ENCODE measurements around the gene TBX6. TPM values are rescaled to one million over a fixed set of nuclear protein-coding genes. Genes with fewer than 3 reads are reported as not detected.
"Not testable (repeated sequence)": the region's sequence is repeated elsewhere in the genome, so short reads cannot be mapped to it uniquely, and the experiment has no call there.

Gene TBX6
- total RNA-seq, 2 experiments from 2014 or later = 2.7 to 3.0 TPM

DNA sequence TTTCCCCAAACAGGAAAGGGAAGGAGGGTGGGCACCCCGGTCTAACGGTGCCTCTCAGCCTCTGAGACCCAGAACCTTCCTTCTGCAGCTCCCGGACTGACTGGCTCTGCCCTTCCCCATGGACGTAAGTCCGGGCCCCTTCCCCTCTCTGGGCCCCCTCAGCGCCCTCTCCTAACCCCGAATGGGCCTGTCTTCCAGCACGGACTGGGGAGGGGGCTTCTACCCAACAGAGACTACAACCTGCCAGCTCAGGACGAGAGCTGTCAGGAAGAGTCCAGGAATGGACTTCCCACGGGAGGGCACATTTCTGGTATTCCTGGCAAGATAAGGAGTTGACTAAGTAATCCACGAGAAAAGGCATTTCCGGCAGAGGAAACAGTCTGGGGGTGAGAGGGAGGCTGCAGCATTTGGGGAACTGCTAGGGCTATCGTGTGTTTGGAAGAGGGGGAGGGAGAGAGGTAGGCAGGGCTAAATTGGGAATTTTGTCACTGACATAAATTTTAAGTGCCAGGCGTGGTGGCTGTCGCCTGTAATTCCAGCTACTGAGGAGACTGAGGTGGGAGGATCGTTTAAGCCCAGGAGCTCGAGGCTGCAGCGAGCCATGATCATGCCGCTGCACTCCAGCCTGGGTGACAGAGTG, 38.2 kb downstream of the TBX6 start:
- ATAC-seq = no peak
- Mint-ChIP-seq H3K4me1 (peaks cover 25% of the 10 kb centered on the region), H3K9me3 (ENCODE audit: low read depth) (no peaks in the 10 kb centered on the region), H3K4me3 (peak overlapping the region; percentile 78), H3K27ac (no peak overlapping the region), H3K27me3 (peaks cover 2% of the 10 kb centered on the region), H3K36me3 (ENCODE audit: low read depth) (no peaks in the 10 kb centered on the region)
- ChIA-PET CTCF (interaction anchor here (0.7 to 1.2 kb wide), 5 partner anchors 12 to 353 kb away, joined by 3 to 4 read pairs (median 3); partner anchors contain the start of gene ALDOA), POLR2A (interaction anchor here (1.0 to 1.1 kb wide), 3 partner anchors 11 to 81 kb away, joined by 4 to 5 read pairs (median 5); partner anchors contain the start of gene TBX6)
- no peak for DNase-seq
- intact Hi-C loops (cut with DNase I, micrococcal nuclease) = loop anchor here (1.0 kb wide), 5 partner anchors 12 to 263 kb away; partner anchors contain the start of genes ALDOA (in 2 of the 2), HIRIP3 (in 1 of the 2), KIF22 (in 1 of the 2) and MAPK3 (in 1 of the 2)

GRCh38 chr16:30052671-30053372, 38.9 kb downstream of the TBX6 start:
- intact Hi-C loops (cut with DNase I, micrococcal nuclease) = loop anchor here (1.0 kb wide), 5 partner anchors 12 to 263 kb away; partner anchors contain the start of genes ALDOA (in 2 of the 2), HIRIP3 (in 1 of the 2), KIF22 (in 1 of the 2) and MAPK3 (in 1 of the 2)
- DNase-seq (peak; percentile 95), ATAC-seq (peak; percentile 69)
- Mint-ChIP-seq H3K27me3 (peaks cover 2% of the 10 kb centered on the region), H3K4me3 (peak overlapping the region; percentile 78), H3K4me1 (peaks cover 25% of the 10 kb centered on the region), H3K36me3 (ENCODE audit: low read depth) (no peaks in the 10 kb centered on the region), H3K27ac (peak overlapping the region; percentile 72), H3K9me3 (ENCODE audit: low read depth) (no peaks in the 10 kb centered on the region)
- ChIA-PET POLR2A (interaction anchor here (1.0 to 1.1 kb wide), 3 partner anchors 12 to 80 kb away, joined by 4 to 5 read pairs (median 5); partner anchors contain the start of gene TBX6), CTCF (interaction anchor here (0.7 to 1.3 kb wide), 5 partner anchors 20 to 352 kb away, joined by 3 to 4 read pairs (median 3); no protein-coding TSS in a partner anchor)

DNA sequence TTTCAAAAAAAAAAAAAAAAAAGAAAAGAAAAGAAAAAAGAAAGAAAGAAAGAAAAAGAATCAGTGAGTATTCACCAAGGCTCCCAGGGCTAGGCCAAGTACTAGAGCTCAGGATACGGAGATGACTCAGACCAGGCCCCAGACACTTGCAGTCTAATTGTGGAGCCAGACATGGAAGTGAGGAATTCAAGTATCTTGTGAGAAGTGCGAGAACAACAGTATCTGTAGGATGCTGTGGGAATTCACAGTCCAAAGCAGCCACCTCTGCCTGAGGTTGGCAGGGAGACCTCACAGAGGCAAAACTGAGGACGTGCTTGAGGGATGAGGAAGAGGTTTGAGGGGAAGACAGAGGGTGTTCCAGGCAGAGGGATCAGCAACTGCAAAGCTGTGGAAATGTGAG, 40.2 kb downstream of the TBX6 start:
- Mint-ChIP-seq H3K4me1 (peaks cover 25% of the 10 kb centered on the region), H3K27me3 (peaks cover 2% of the 10 kb centered on the region), H3K27ac (peak overlapping the region; percentile 67), H3K36me3 (ENCODE audit: low read depth) (no peaks in the 10 kb centered on the region), H3K9me3 (ENCODE audit: low read depth) (no peaks in the 10 kb centered on the region), H3K4me3 (peak overlapping the region; percentile 78)
- DNase-seq (no peak), ATAC-seq (no peak)
- CTCF ChIA-PET = interaction anchor here (0.7 to 1.3 kb wide), 2 partner anchors 19 to 52 kb away, joined by 3 to 4 read pairs; no protein-coding TSS in a partner anchor
- POLR2A ChIA-PET = no interaction called here
- intact Hi-C loops (cut with DNase I, micrococcal nuclease) = no loop called here

- intact Hi-C loops (cut with DNase I, micrococcal nuclease) = no loop called here
- no peaks in the 10 kb centered on the region for H3K36me3 Mint-ChIP-seq (ENCODE audit: low read depth)
- CTCF ChIA-PET = interaction anchor here (4.3 kb wide), 1 partner anchor 17 kb away, joined by 22 read pairs; the partner anchor contains the start of gene TLCD3B
- no peaks in the 10 kb centered on the region for H3K9me3 Mint-ChIP-seq (ENCODE audit: low read depth)
- peaks cover 18% of the 10 kb centered on the region for H3K4me1 Mint-ChIP-seq
- H3K4me3 Mint-ChIP-seq = no peak overlapping the region
- H3K27me3 Mint-ChIP-seq = peaks cover 2% of the 10 kb centered on the region
- H3K27ac Mint-ChIP-seq = no peak overlapping the region
- DNase-seq (no peak), ATAC-seq (no peak)
- POLR2A ChIA-PET = interaction anchor here (0.6 kb wide), 1 partner anchor 13 kb away, joined by 4 read pairs; no protein-coding TSS in a partner anchor
Measured at GRCh38 chr16:30049871-30050270, 41.9 kb downstream of the TBX6 start.

- H3K4me1 Mint-ChIP-seq = peaks cover 5% of the 10 kb centered on the region
- H3K4me3 Mint-ChIP-seq = no peak overlapping the region
- no peaks in the 10 kb centered on the region for H3K9me3 Mint-ChIP-seq (ENCODE audit: low read depth)
- no peaks in the 10 kb centered on the region for H3K27me3 Mint-ChIP-seq
- DNase-seq (no peak), ATAC-seq (no peak)
- CTCF ChIA-PET = interaction anchor here (4.3 kb wide), 1 partner anchor 14 kb away, joined by 22 read pairs; the partner anchor contains the start of gene TLCD3B
- no peak overlapping the region for H3K27ac Mint-ChIP-seq
- intact Hi-C loops (cut with DNase I, micrococcal nuclease) = no loop called here
- H3K36me3 Mint-ChIP-seq (ENCODE audit: low read depth) = no peaks in the 10 kb centered on the region
- POLR2A ChIA-PET = no interaction called here
Measured at GRCh38 chr16:30046588-30046987, 45.1 kb downstream of the TBX6 start.

DNA sequence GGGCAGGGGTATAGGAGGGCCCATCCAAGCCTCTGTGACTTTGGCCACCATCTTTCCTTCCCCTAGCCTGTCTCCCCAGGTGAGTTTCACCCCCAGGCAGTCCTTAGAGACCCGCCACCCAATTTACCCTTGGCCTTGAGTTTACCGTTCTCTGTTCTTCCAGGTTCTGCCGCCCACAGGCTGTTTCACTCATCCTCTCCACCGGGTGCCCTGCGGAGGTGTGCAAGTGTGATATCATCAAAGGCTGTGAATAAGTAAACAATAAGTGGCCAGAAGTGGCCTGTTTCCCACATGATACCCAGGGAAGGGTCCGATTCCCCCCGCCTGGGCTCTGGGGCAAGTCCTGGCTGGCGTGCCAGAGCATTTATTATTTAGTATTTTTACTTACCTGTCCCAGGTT, 45.5 kb downstream of the TBX6 start:
- POLR2A ChIA-PET = no interaction called here
- no peak overlapping the region for H3K27ac Mint-ChIP-seq
- H3K4me1 Mint-ChIP-seq = peaks cover 3% of the 10 kb centered on the region
- DNase-seq (no peak), ATAC-seq (peak; percentile 30)
- H3K4me3 Mint-ChIP-seq = no peak overlapping the region
- no peaks in the 10 kb centered on the region for H3K36me3 Mint-ChIP-seq (ENCODE audit: low read depth)
- H3K27me3 Mint-ChIP-seq = no peaks in the 10 kb centered on the region
- CTCF ChIA-PET = no interaction called here
- intact Hi-C loops (cut with DNase I, micrococcal nuclease) = no loop called here
- H3K9me3 Mint-ChIP-seq (ENCODE audit: low read depth) = no peaks in the 10 kb centered on the region

- Mint-ChIP-seq H3K4me1 (no peaks in the 10 kb centered on the region), H3K27ac (no peak overlapping the region), H3K27me3 (peaks cover 2% of the 10 kb centered on the region), H3K9me3 (ENCODE audit: low read depth) (no peaks in the 10 kb centered on the region), H3K4me3 (no peak overlapping the region), H3K36me3 (ENCODE audit: low read depth) (no peaks in the 10 kb centered on the region)
- intact Hi-C loops (cut with DNase I, micrococcal nuclease) = no loop called here
- CTCF ChIA-PET = interaction anchor here (1.0 kb wide), 1 partner anchor 13 kb away, joined by 5 read pairs; no protein-coding TSS in a partner anchor
- no peak for DNase-seq
- ATAC-seq = no peak
- POLR2A ChIA-PET = no interaction called here
Measured at GRCh38 chr16:30041841-30042240, 49.9 kb downstream of the TBX6 start.

DNA sequence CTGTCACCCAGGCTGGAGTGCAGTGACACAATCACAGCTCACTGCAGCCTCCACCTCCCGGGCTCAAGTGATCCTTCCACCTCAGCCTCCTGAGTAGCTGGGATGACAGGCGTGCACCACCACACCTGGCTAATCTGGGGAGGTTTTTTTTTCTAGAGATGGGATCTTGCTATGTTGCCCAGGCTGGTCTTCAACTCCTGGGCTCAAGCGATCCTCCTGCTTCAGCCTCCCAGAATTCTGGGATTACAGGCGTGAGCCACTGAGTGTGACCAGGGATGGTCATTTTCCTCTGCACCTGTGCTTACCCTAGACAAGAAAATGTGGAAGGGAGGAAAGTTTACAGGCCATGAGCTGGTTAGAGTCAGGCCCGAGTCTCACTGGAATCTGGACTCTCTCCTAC, 51.0 kb downstream of the TBX6 start:
- CTCF ChIA-PET = interaction anchor here (1.0 kb wide), 1 partner anchor 15 kb away, joined by 5 read pairs; no protein-coding TSS in a partner anchor
- H3K9me3 Mint-ChIP-seq (ENCODE audit: low read depth); ATAC-seq; intact Hi-C loops (cut with DNase I, micrococcal nuclease); H3K27ac Mint-ChIP-seq; H3K36me3 Mint-ChIP-seq (ENCODE audit: low read depth); H3K4me1 Mint-ChIP-seq; H3K27me3 Mint-ChIP-seq; H3K4me3 Mint-ChIP-seq; DNase-seq; POLR2A ChIA-PET: not testable (repeated sequence)

- CTCF ChIA-PET = interaction anchor here (1.1 to 1.6 kb wide), 3 partner anchors 9 to 340 kb away, joined by 4 to 5 read pairs (median 4); partner anchors contain the start of gene TLCD3B
- ATAC-seq (no peak), DNase-seq (no peak)
- intact Hi-C loops (cut with DNase I, micrococcal nuclease) = no loop called here
- POLR2A ChIA-PET = no interaction called here
- no peaks in the 10 kb centered on the region for H3K9me3 Mint-ChIP-seq (ENCODE audit: low read depth)
- H3K4me1 Mint-ChIP-seq = no peaks in the 10 kb centered on the region
- no peak overlapping the region for H3K27ac Mint-ChIP-seq
- no peaks in the 10 kb centered on the region for H3K36me3 Mint-ChIP-seq (ENCODE audit: low read depth)
- no peak overlapping the region for H3K4me3 Mint-ChIP-seq
- peaks cover 2% of the 10 kb centered on the region for H3K27me3 Mint-ChIP-seq
Measured at GRCh38 chr16:30040221-30040620, 51.5 kb downstream of the TBX6 start.
